Measurements from ENCODE around the gene SLC49A4. TPM values are rescaled to one million over a fixed set of nuclear protein-coding genes. Genes with fewer than 3 reads are reported as not detected.

SLC49A4 gene
- polyA plus RNA-seq, 1 of the 3 experiments (the other 2 are of a cell fraction), result 6.4 TPM

DNA sequence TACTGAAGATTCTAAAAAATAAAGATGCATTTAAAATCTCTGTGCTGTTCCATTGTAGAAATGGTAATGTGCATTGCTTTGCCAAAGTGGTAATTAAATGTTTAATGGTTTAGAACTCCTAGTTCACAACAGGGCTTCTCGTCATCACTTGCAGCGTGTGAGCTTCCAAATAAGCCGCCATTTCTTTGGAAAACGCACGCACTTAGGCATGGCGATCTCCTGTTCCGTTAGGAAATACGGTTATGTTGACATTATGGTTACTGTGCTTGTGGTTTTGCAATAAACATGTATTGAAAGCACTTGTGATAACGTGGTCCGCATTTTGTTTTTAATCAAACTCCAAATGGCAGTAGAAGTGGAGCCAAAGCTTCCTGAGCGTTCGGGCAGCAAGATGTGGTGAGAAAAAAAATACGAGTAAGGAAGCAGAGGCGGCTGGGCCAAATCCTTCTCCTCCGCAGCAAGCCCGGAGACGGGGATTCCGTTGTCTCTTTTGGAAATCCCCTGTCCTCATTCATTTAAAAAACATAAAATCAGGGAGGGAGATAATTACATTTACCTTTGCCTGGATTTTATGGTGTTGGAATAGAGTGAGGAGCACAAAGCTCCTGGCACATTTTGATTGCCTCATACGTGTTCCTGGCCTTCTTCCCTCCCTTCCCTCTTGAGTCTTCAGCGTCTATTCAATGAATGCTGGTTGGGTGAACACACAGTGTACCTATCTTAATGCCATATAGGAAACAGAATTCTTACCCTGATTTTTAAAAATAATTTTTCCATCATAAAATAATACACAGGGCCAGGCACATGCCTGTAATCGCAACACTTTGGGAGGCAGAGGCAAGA, 97.5 kb downstream of the SLC49A4 start:
- Histone ChIP-seq H3F3A (replicated peaks; ENCODE audit: insufficient read depth) (no peaks in the 10 kb centered on the region), H3K4me1 (ENCODE audit: control insufficient read depth in 1 of 2, insufficient read depth in 2 of 2, low read depth in 1 of 2, low read length in 1 of 2) (peaks cover 0 to 16% of the 10 kb centered on the region in 2 experiments; a peak in 1 of 4 replicates), H3K27me3 (ENCODE audit: insufficient read depth) (no peaks in the 10 kb centered on the region; the same call in 1 of the 2 replicates), H3K36me3 (replicated peaks in 1 of 2; ENCODE audit: control insufficient read depth in 1 of 2, insufficient read depth in 2 of 2, low read length in 1 of 2) (no peaks in the 10 kb centered on the region), H3K9ac (no peak overlapping the region), H3K9me3 (no peaks in the 10 kb centered on the region), H3K27ac (ENCODE audit: low read depth in 2 of 2, low read length in 1 of 2) (no peak overlapping the region), H3K9me2 (no peaks in the 10 kb centered on the region), H4K20me1 (ENCODE audit: insufficient read depth) (no peaks in the 10 kb centered on the region), H2AFZ (ENCODE audit: low read depth) (no peak overlapping the region), H3K4me2 (no peak overlapping the region), H3K79me2 (ENCODE audit: insufficient read depth) (no peaks in the 10 kb centered on the region), H3K4me3 (ENCODE audit: low read depth in 2 of 2, low read length in 1 of 2) (no peak overlapping the region)
- ChIA-PET POLR2A (no interaction called here), CTCF (interaction anchor here (0.7 to 1.7 kb wide), 4 partner anchors 15 to 50 kb away, joined by 3 to 6 read pairs (median 4); no protein-coding TSS in a partner anchor)
- TF ChIP-seq SMC3 (IDR thresholded peaks at IDR 0.05; ENCODE audit: low read depth, low read length) (no peak), TCF12 (IDR thresholded peaks at IDR 0.05) (no peak), YY1 (IDR thresholded peaks at IDR 0.05; ENCODE audit: low read depth) (no peak), JUND (IDR thresholded peaks at IDR 0.05) (no peak), GABPA (IDR thresholded peaks at IDR 0.05; ENCODE audit: low read depth) (no peak), GATA2 (CRISPR knock-in tag; IDR thresholded peaks at IDR 0.05) (no peak), EP300 (IDR thresholded peaks at IDR 0.05; ENCODE audit: borderline replicate concordance in 1 of 2, low read depth in 1 of 2, low read length in 1 of 2) (no peak), MEF2A (IDR thresholded peaks at IDR 0.05; ENCODE audit: borderline replicate concordance, low read depth) (no peak), RCOR1 (IDR thresholded peaks at IDR 0.05; ENCODE audit: low read length) (no peak), RFX5 (IDR thresholded peaks at IDR 0.05; ENCODE audit: low read length) (no peak), RXRA (IDR thresholded peaks at IDR 0.05; ENCODE audit: borderline replicate concordance, low read depth) (no peak)
- TF ChIP-seq, protein P1, sequence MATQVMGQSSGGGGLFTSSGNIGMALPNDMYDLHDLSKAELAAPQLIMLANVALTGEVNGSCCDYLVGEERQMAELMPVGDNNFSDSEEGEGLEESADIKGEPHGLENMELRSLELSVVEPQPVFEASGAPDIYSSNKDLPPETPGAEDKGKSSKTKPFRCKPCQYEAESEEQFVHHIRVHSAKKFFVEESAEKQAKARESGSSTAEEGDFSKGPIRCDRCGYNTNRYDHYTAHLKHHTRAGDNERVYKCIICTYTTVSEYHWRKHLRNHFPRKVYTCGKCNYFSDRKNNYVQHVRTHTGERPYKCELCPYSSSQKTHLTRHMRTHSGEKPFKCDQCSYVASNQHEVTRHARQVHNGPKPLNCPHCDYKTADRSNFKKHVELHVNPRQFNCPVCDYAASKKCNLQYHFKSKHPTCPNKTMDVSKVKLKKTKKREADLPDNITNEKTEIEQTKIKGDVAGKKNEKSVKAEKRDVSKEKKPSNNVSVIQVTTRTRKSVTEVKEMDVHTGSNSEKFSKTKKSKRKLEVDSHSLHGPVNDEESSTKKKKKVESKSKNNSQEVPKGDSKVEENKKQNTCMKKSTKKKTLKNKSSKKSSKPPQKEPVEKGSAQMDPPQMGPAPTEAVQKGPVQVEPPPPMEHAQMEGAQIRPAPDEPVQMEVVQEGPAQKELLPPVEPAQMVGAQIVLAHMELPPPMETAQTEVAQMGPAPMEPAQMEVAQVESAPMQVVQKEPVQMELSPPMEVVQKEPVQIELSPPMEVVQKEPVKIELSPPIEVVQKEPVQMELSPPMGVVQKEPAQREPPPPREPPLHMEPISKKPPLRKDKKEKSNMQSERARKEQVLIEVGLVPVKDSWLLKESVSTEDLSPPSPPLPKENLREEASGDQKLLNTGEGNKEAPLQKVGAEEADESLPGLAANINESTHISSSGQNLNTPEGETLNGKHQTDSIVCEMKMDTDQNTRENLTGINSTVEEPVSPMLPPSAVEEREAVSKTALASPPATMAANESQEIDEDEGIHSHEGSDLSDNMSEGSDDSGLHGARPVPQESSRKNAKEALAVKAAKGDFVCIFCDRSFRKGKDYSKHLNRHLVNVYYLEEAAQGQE (IDR thresholded peaks at IDR 0.05; ENCODE audit: low read depth, low read length), result no peak
- TF ChIP-seq, protein P2, sequence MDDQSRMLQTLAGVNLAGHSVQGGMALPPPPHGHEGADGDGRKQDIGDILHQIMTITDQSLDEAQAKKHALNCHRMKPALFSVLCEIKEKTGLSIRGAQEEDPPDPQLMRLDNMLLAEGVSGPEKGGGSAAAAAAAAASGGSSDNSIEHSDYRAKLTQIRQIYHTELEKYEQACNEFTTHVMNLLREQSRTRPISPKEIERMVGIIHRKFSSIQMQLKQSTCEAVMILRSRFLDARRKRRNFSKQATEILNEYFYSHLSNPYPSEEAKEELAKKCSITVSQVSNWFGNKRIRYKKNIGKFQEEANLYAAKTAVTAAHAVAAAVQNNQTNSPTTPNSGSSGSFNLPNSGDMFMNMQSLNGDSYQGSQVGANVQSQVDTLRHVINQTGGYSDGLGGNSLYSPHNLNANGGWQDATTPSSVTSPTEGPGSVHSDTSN (IDR thresholded peaks at IDR 0.05), result no peak
- TF ChIP-seq, protein P3, sequence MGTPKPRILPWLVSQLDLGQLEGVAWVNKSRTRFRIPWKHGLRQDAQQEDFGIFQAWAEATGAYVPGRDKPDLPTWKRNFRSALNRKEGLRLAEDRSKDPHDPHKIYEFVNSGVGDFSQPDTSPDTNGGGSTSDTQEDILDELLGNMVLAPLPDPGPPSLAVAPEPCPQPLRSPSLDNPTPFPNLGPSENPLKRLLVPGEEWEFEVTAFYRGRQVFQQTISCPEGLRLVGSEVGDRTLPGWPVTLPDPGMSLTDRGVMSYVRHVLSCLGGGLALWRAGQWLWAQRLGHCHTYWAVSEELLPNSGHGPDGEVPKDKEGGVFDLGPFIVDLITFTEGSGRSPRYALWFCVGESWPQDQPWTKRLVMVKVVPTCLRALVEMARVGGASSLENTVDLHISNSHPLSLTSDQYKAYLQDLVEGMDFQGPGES (IDR thresholded peaks at IDR 0.05; ENCODE audit: low read depth, low read length), result no peak
- TF ChIP-seq, protein P4, sequence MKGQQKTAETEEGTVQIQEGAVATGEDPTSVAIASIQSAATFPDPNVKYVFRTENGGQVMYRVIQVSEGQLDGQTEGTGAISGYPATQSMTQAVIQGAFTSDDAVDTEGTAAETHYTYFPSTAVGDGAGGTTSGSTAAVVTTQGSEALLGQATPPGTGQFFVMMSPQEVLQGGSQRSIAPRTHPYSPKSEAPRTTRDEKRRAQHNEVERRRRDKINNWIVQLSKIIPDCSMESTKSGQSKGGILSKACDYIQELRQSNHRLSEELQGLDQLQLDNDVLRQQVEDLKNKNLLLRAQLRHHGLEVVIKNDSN (IDR thresholded peaks at IDR 0.05; ENCODE audit: borderline replicate concordance, low read depth), result no peak
- WGBS (ENCODE audit: low lambda C conversion rate), result 94% methylated on average over 21 of the region's 21 CpGs
- DNase-seq, result no peak

All from SK-N-SH (cell line).